GM18507 (cell line): ENCODE results near the gene WSCD2.
A peak's percentile ranks its signal among the peaks of the same experiment; 100 is the strongest.

Source experiments
- DNase-seq: peaks from one replicate; pipeline ENCODE4 v3.0.0; 2011; ENCODE audit warnings: low read depth; ENCODE audit not compliant: insufficient read length; ENCODE audit errors: extremely low spot score
- FAIRE-seq: peaks from 2 replicates; lab custom pipeline; 2011; peaks lifted over from hg19 to GRCh38; lab: Jason Lieb, UNC

The WSCD2 gene

GRCh38 chr12:108182096-108182495 is 53.0 kb downstream of the WSCD2 start:
- FAIRE-seq (no peak), DNase-seq (no peak)

DNA sequence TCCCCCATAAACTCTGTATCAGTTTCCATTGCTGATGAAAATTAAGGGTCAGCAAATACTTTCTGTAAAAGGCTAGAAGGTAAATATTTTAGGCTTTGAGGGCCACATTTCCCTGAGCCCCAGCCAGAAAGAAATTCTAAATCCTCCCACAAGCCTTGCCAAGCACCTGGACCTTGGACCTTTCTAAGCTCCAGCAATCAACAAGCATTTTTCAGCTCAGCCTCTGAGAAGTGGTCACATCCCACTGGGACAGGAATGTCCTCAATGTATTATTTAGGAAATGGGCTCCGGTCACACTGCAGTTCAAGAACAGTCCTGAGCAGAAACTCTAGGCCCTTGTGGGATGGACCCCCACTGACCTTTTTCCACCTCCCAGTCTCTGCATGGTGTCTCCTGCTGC is 55.9 kb downstream of the WSCD2 start:
- FAIRE-seq (no peak), DNase-seq (no peak)

DNA sequence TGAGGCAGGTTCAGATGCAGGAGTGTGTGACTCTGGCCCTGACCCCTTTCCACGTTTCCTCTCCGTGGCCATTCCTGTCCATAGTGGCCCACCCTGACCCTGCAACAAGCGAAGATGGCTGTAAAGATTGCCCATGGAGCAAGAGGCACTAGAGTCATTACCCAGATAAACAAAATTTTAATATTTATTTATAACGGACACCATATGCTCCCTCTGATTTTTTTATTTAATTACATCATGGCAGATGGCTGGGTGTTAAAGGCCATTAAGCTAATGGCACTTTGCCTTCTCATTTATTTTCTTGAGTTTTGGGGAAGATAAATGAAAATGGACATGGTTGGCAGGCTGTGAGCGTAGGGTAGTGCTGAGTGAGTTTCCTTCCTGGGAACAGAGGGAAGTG is 58.7 kb downstream of the WSCD2 start:
- FAIRE-seq (no peak), DNase-seq (no peak)

DNA sequence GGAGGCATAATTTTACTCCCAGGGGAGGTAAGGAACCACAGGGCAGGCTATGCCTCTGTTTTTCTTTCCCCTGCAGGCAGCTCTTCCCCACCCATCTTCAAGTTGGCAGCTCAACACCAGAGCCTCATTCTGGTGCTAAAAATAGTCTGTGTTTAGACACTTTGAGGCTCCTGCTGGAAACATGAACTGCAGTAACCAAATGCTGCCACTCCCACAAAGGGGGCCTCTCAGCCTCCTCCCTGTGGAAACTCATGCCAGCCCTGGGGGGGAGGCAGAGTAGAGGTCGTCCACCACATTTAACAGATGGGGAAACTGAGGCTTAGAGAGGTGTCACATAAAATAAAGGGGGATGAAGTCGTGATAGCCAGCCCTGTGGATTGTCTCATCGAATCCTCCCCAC is 61.4 kb downstream of the WSCD2 start:
- DNase-seq: no peak
- no peak for FAIRE-seq

GRCh38 chr12:108191086-108191485 is 62.0 kb downstream of the WSCD2 start:
- FAIRE-seq (peak; percentile 35), DNase-seq (no peak)

GRCh38 chr12:108191938-108192337 is 62.9 kb downstream of the WSCD2 start:
- FAIRE-seq: no peak
- no peak for DNase-seq

GRCh38 chr12:108193493-108193892 is 64.4 kb downstream of the WSCD2 start:
- no peak for FAIRE-seq

GRCh38 chr12:108193917-108194316 is 64.8 kb downstream of the WSCD2 start:
- DNase-seq: peak; percentile 12
- FAIRE-seq: peak; percentile 41

More at GRCh38 chr12:108193493-108193892, 64.4 kb downstream of the WSCD2 start:
- DNase-seq: no peak

DNA sequence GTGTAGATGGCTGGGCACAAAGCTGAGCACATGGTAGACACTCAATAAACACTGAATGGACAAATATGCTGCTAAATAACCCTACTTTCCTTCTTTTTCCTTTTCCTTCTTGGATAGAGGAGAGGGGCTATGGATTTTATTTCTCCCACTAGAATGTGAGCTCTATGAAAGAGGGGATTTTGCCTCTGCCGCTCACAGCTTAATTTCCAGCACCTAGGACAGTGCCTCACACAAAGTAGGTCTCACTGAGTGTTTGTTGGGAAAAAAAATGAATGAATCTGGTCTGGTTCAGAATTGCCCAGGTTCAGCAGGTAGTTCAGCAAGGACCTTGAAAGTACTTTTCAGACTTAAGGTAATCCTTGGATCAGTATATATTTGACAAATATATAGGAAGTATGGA is 65.5 kb downstream of the WSCD2 start:
- FAIRE-seq: no peak
- no peak for DNase-seq

DNA sequence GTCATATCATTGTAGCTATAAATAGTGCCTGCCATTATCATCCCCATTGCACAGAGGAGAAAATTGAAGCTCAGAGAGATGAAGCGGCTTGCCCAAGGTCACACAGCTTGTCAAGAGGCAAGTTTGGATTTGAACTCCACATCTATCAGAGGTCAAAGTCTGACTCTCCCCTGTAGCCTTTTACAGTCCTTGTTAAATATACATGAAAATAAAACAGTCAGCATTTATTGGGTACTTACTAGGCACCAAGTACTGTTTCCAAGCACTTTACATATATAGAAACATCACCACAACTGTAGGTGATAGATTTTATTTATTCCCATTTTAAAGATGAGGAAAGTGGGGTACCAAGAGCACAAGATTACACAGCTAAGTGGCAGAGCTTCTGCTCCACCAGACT is 67.2 kb downstream of the WSCD2 start:
- FAIRE-seq (no peak), DNase-seq (no peak)

GRCh38 chr12:108196921-108197320 is 67.8 kb downstream of the WSCD2 start:
- no peak for FAIRE-seq

DNA sequence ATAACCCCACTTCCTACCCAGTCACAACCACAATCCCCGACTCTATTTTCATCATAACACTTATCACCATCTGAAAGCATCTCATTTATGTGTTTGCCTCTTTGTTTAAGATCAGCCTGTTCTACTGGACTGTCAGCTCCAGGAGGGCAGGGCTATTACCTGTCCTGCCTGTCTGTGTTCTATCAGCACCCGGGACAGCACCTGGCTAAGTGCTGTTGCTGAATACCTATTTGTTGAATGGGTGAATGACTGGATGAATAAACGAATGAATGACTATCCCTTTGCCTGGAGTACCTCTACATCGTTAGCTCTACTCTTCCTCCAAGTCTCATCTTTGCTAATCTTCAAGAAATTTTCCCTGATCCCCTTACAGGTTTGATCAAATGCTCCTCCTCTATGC is 69.0 kb downstream of the WSCD2 start:
- FAIRE-seq (no peak), DNase-seq (no peak)

More at GRCh38 chr12:108196921-108197320, 67.8 kb downstream of the WSCD2 start:
- no peak for DNase-seq

DNA sequence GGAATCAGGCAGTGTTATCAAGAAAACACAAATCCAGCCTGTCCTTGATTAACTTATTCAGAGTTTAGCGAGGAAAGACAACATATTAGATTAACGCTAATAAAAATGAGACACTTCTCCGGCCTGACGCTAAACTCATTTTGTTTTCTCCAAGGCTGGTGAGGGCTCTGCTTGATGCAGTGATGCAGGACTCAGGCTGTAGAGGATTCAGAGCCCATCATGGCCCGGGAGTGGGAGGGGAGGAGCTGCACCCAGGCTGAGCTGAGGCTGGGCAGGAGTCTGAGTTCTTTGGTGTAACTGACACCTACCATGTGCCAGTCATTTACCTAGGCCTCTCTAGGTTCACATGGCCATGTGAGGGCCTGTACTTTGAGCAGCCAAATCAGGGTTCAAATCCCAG is 70.0 kb downstream of the WSCD2 start:
- no peak for FAIRE-seq
- no peak for DNase-seq

DNA sequence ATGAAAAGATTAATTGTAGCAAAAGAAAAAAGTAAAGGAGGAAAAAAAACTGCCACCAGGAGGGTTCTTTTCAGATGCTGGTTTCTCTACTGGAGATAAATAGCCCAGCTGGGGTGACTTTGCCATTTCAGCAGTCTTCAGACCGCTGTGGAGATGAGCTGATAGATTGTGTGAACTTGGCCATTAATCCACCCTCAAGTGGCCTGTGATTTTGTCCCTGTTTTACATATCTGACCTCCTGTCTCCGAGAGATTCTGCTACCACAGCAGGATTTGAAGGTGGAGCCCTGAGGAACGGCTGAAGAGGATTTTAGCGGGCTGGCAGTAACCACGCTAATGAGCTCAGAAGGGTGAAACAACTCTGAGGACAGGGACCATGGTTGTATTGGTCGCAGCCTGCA is 72.7 kb downstream of the WSCD2 start:
- no peak for FAIRE-seq
- no peak for DNase-seq

DNA sequence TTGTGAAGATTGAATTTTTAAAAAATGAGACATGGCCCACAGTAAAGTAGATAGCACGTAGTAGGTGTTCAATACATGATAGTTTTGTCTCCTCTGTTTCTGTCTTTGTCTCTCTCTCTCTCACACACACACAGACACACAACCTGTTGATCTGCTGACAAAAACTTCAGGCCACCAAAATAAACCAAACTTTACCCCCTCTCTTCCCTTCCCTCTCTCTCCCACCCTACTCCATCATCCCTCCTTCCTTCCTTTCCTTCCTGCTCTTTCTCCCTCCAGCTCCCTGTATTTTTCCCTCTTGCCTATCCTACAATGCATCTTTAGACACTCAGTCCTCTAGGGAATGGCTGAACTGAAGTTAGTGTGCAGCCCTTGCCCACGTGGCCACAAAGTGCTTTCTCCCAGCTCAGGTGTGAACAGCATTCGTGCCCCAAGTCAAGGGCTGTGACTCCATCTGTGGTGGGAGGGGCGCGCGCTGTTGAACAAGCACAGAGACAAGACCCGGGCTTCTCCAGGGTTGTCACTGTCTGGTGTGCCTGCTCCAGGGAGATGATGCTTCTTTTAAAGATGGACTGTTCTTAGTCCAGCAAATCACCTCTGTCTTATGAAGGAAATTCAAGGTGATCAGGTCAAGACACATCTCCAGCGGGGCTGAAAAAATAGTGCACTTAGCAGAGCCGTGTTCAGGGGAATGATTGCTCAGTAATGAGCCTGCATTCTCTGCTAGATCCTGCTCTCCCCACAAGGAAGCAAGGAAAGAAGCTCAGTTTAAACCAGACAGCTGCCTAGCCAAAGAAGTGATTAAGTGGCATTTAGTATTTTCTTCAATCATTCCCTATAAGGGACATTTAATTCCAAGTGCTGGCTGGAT is 75.3 kb downstream of the WSCD2 start:
- DNase-seq (no peak), FAIRE-seq (no peak)

- FAIRE-seq (no peak), DNase-seq (no peak)
These were observed 76.8 kb downstream of the WSCD2 start for GRCh38 chr12:108205864-108206263.

DNA sequence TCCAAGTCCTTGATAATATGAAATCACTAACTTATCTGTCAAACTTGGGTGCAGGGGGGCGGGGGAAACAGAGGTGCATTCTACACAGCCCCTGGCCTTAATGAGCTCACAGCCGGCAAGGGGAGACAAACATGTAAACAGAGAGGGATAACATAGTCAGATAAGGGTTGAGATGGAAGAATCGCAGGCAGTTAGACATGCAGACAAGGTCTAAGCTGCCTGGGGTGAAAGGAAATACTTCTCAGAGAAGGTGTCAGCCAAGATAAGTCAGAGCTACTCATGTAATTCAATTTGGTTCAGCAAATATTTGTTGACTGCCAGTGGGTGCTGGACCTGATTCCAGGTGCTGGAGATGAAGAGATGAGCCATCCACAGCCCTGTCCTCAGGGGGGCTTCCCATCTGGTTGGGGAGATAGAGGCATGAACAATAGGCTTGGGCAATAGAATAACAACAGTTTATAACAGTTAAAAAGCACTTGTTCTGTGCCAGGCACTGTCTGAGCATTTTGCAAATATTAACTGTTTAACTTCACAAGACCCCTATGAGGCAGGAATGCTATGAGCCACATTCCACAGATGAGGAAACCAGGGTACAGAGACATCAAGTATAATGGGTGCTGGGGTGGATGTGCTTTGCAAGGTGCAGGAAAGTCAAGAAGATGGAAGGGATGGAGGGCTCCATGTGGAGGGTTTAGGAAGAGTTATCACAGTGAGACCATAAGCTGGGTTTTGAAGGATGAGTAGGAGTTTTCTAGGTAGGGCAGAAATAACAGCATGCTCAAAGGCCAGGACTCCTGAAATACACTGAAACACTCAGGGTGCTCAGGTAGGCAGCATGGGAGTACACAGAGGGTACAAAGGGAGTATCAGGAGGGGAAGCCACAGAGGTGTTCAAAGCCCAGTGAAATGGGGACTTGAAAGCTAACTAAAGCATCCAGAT is 79.0 kb downstream of the WSCD2 start:
- FAIRE-seq (no peak), DNase-seq (no peak)

- DNase-seq (no peak), FAIRE-seq (no peak)
These were observed 80.9 kb downstream of the WSCD2 start for GRCh38 chr12:108210001-108210400.

- FAIRE-seq: no peak
- no peak for DNase-seq
These were observed 82.1 kb downstream of the WSCD2 start for GRCh38 chr12:108211157-108211556.

DNA sequence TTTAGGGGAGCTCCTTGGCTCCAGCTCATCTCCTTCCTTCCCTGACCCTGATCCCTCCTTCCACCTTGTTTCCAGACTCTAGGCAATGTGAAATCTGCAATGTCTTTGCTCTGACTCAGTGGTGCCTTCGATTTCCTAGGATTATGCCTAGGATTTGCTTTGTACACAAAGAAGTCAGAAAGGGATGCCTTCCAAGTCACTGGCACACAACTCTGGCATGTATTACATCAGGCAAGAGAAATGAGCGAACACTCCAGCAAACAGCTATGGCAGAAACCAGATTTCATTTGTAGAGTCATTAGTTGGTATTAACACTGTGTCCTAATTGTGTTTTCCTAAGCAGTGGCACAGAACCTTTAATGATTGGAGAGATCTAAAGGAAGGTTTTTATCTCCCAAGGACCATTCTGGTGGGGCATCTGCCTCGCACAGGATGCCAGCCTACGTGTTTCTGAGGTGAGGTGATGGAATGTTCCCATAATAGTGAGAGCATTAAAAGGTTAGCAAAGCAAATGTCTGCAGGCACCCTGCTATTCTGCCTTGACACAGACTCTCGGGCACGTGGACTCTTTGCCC is 84.9 kb downstream of the WSCD2 start:
- DNase-seq (no peak), FAIRE-seq (no peak)
